Gastrocnemius medialis (tissue), 4 donors: Measurements from ENCODE around the gene ATP2C2. TPM values are rescaled to one million over a fixed set of nuclear protein-coding genes. Genes with fewer than 3 reads are reported as not detected.

Source experiments
- ATAC-seq, 2 donors: fragments of 150-250 bp; one replicate each; pipeline ENCODE4 v1.9.1; 2016
- DNase-seq, 2 donors: peaks; one replicate each; pipeline ENCODE4 v3.0.0-alpha.2; 2019
- H3K27ac ChIP-seq, 4 donors: fragments of 200-600 bp; sonication (generic); 1 replicate in 1 of 4; 2 replicates in 3 of 4; pipeline ENCODE4 v1.5.1; 2016 to 2018; ENCODE audit warnings: mild to moderate bottlenecking in 2 of 4, moderate library complexity in 1 of 4
- H3K27me3 ChIP-seq, 3 donors: fragments of 200-600 bp; sonication (generic) in 2 of 3; 1 replicate in 1 of 3; 2 replicates in 2 of 3; pipeline versions ENCODE4 v1.5.1 to v1.6.0; 2016 to 2019; ENCODE audit warnings: mild to moderate bottlenecking in 1 of 3, moderate library complexity in 1 of 3
- H3K36me3 ChIP-seq, 2 donors: fragments of 200-600 bp; sonication (generic) in 1 of 2; one replicate each; pipeline ENCODE4 v1.5.1; 2017 to 2018
- H3K4me1 ChIP-seq, 2 donors: fragments of 200-600 bp; sonication (generic) in 1 of 2; one replicate each; pipeline ENCODE4 v1.5.1; 2016 to 2017; ENCODE audit warnings: mild to moderate bottlenecking in 2 of 2
- H3K4me3 ChIP-seq, 4 donors: fragments of 200-600 bp; sonication (generic) in 3 of 4; 1 replicate in 1 of 4; 2 replicates in 3 of 4; pipeline ENCODE4 v1.5.1; 2016 to 2019; ENCODE audit warnings: mild to moderate bottlenecking in 2 of 4
- H3K9me3 ChIP-seq, 3 donors: fragments of 200-600 bp; sonication (generic) in 2 of 3; 1 replicate in 1 of 3; 2 replicates in 2 of 3; pipeline ENCODE4 v1.5.1; 2016 to 2019
- CTCF ChIP-seq, 5 experiments: fragments of 450-650 bp in 3 of 5; fragments of 200-600 bp in 2 of 5; sonication (generic) in 2 of 5; IDR thresholded peaks in 4 of 5; conservative IDR thresholded peaks in 1 of 5; 1 replicate in 4 of 5; 2 replicates in 1 of 5; pipeline ENCODE4 v1.5.1; 2016 to 2019; ENCODE audit warnings: antibody characterized with exemption in 5 of 5, mild to moderate bottlenecking in 3 of 5, moderate library complexity in 3 of 5
- POLR2A ChIP-seq, 2 donors: fragments of 450-650 bp; IDR thresholded peaks; one replicate each; pipeline ENCODE4 v1.6.1; 2017; ENCODE audit warnings: antibody characterized with exemption in 2 of 2, mild to moderate bottlenecking in 2 of 2, moderate library complexity in 2 of 2
- in situ Hi-C, 4 donors: fragments of 200-750 bp; cut with MboI; loops; one replicate each; pipeline versions ENCODE4 v1.15.0 to v1.8.0; 2017; ENCODE audit warnings: low sequenced_read_pairs in 4 of 4
- intact Hi-C: fragments of 100-400 bp; cut with DNase I; formaldehyde crosslinking; loops from one replicate; pipeline ENCODE4 v1.15.1; 2023; ENCODE audit warnings: low total_unique reads
- total RNA-seq, 4 donors: library from RNA; depleted of rRNA; stranded (reverse); fragments of >200 nt; gene quantifications; one replicate each; pipeline versions ENCODE4 v1.1.0 to v1.2.3, GENCODE V29; 2016

The ATP2C2 gene
- total RNA-seq, 4 donors from 2014 or later = 0.44 TPM; not detected in 3

DNA sequence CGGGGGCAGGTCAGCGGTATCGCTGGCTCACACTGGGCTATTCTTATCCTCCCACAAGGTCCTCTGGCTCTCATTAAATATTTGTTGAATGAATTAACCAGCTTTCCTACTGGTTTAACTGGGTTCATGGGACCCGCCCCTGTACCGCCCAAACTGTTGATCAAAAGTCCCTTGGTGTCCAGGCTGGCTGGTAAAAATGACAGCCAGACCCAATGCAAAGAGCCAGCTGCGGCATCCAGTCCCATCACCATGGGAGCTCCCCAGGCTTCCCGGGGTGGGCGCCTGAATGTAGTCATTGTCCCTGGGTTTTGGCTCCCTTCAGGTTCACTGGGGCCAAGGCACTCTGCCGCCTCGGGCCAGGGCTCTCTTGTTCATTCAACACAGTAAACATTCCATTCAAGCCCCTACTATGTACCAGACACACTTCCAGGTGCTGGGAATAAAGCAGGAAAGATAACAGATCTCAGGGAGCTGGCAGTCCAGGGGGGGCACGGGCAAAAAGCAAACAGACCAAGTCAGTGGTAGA is 11.7 kb upstream of the ATP2C2 start:
- in situ Hi-C loops = no loop called here
- DNase-seq = no peak
- no peaks in the 10 kb centered on the region for H3K9me3 ChIP-seq

DNA sequence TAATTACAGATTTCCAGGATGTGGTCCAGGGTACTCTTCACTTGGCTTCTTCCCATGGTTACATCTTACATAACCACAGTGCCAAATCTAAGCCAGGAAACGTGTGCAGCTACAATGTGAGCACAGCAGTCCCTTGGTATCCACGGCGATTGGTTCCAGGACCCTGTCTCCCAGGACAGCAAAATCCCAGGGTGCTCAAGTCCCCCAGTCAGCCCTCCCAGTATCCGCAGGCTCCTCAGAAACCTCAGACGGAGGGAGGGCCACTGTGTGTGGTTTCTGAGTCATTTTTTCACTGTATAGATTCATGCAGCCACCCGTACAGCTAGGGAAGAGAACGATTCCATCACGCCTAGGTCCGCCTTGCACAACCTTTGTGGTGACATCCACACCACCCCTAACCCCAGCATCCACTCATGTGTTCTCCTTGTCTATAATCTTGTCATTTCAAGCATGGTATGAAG is 11.1 kb upstream of the ATP2C2 start:
- in situ Hi-C loops (no loop called here), intact Hi-C loops (no loop called here)
- ATAC-seq = no peak
- TF ChIP-seq CTCF (IDR thresholded peaks at IDR 0.05 in 4 of 5, conservative IDR thresholded peaks at IDR 0.05 in 1 of 5) (no peak), POLR2A (IDR thresholded peaks at IDR 0.05) (no peak)
- H3K4me1 ChIP-seq = no peaks in the 10 kb centered on the region
- DNase-seq = no peak
- H3K9me3 ChIP-seq = no peaks in the 10 kb centered on the region
- no peak overlapping the region for H3K4me3 ChIP-seq
- H3K36me3 ChIP-seq = no peaks in the 10 kb centered on the region
- no peak overlapping the region for H3K27ac ChIP-seq
- no peaks in the 10 kb centered on the region for H3K27me3 ChIP-seq

More for the DNA sequence above, 11.7 kb upstream of the ATP2C2 start:
- Histone ChIP-seq H3K27ac (no peak overlapping the region), H3K4me1 (no peaks in the 10 kb centered on the region), H3K4me3 (no peak overlapping the region), H3K36me3 (no peaks in the 10 kb centered on the region), H3K27me3 (no peaks in the 10 kb centered on the region)
- intact Hi-C loops = no loop called here
- no peak for TF ChIP-seq CTCF (IDR thresholded peaks at IDR 0.05 in 4 of 5, conservative IDR thresholded peaks at IDR 0.05 in 1 of 5)
- no peak for TF ChIP-seq POLR2A (IDR thresholded peaks at IDR 0.05)
- no peak for ATAC-seq

- intact Hi-C loops = no loop called here
- Histone ChIP-seq H3K36me3 (no peaks in the 10 kb centered on the region), H3K27me3 (no peaks in the 10 kb centered on the region), H3K9me3 (no peaks in the 10 kb centered on the region), H3K27ac (no peak overlapping the region), H3K4me3 (no peak overlapping the region), H3K4me1 (no peaks in the 10 kb centered on the region)
- in situ Hi-C loops = no loop called here
- ATAC-seq (no peak), DNase-seq (no peak)
- TF ChIP-seq POLR2A (IDR thresholded peaks at IDR 0.05) (no peak), CTCF (IDR thresholded peaks at IDR 0.05 in 4 of 5, conservative IDR thresholded peaks at IDR 0.05 in 1 of 5) (no peak)
Observed at GRCh38 chr16:84358601-84359295, 9.6 kb upstream of the ATP2C2 start.

GRCh38 chr16:84359326-84359725 is 9.0 kb upstream of the ATP2C2 start:
- Histone ChIP-seq H3K9me3 (no peaks in the 10 kb centered on the region), H3K27ac (no peak overlapping the region), H3K4me1 (no peaks in the 10 kb centered on the region), H3K36me3 (no peaks in the 10 kb centered on the region), H3K4me3 (no peak overlapping the region), H3K27me3 (no peaks in the 10 kb centered on the region)
- no peak for TF ChIP-seq POLR2A (IDR thresholded peaks at IDR 0.05)
- TF ChIP-seq CTCF (IDR thresholded peaks at IDR 0.05 in 4 of 5, conservative IDR thresholded peaks at IDR 0.05 in 1 of 5) = no peak
- DNase-seq (no peak), ATAC-seq (no peak)
- intact Hi-C loops (no loop called here), in situ Hi-C loops (no loop called here)
